BLaER1 (cell line): Measurements from ENCODE around the gene MESD.
A peak's percentile ranks its signal among the peaks of the same experiment; 100 is the strongest.

ENCODE experiments used
- H3K27ac ChIP-seq: shearing (Covaris generic); formaldehyde crosslinking; 2 replicates; pipeline ENCODE4 v1.8.1; 2022
- H3K27me3 ChIP-seq: shearing (Covaris generic); formaldehyde crosslinking; 2 replicates; pipeline ENCODE4 v1.8.1; 2022
- H3K36me3 ChIP-seq: shearing (Covaris generic); formaldehyde crosslinking; 2 replicates; pipeline ENCODE4 v1.8.1; 2022
- H3K4me1 ChIP-seq: shearing (Covaris generic); formaldehyde crosslinking; 2 replicates; pipeline ENCODE4 v1.8.1; 2022
- H3K4me2 ChIP-seq: shearing (Covaris generic); formaldehyde crosslinking; 2 replicates; pipeline ENCODE4 v1.8.1; 2022
- H3K4me3 ChIP-seq: shearing (Covaris generic); formaldehyde crosslinking; 2 replicates; pipeline ENCODE4 v1.8.1; 2022
- H3K9ac ChIP-seq: shearing (Covaris generic); formaldehyde crosslinking; 2 replicates; pipeline ENCODE4 v1.8.1; 2022
- H3K9me3 ChIP-seq: shearing (Covaris generic); formaldehyde crosslinking; 2 replicates; pipeline ENCODE4 v1.8.1; 2022
- H4K20me1 ChIP-seq: shearing (Covaris generic); formaldehyde crosslinking; 2 replicates; pipeline ENCODE4 v1.8.1; 2022
- Cebpa-rat ChIP-seq: shearing (Covaris generic); IDR thresholded peaks from 2 replicates; pipeline ENCODE4 v1.8.1; 2022

MESD gene

GRCh38 chr15:80989518-80990478 is at the start of gene MESD:
Gene MESD (minus strand): TSS chr15:80989819. CDS start chr15:80989791, 28 bp downstream.
- Histone ChIP-seq H3K4me3 (peak within 1 kb of the TSS; percentile 94), H3K4me2 (peak within 1 kb of the TSS; percentile 99), H3K4me1 (peaks cover 60% of the 10 kb centered on the region), H4K20me1 (peaks cover 43% of the 10 kb centered on the region), H3K9me3 (no peaks in the 10 kb centered on the region), H3K36me3 (peaks cover 12% of the 10 kb centered on the region; the same call in 1 of the 2 replicates), H3K27ac (peak within 1 kb of the TSS; percentile 92), H3K9ac (peak within 1 kb of the TSS; percentile 93), H3K27me3 (no peaks in the 10 kb centered on the region)
- TF ChIP-seq Cebpa-rat: no peak

GRCh38 chr15:81038975-81039607 is 49.5 kb upstream of the MESD start:
- H4K20me1 ChIP-seq: no peaks in the 10 kb centered on the region
- H3K27ac ChIP-seq: peak overlapping the region; percentile 41; the same call in 1 of the 2 replicates
- H3K4me3 ChIP-seq: no peak overlapping the region
- H3K4me1 ChIP-seq: peaks cover 10% of the 10 kb centered on the region
- H3K9me3 ChIP-seq: no peaks in the 10 kb centered on the region
- H3K4me2 ChIP-seq: peak overlapping the region; percentile 55
- no peak for TF ChIP-seq Cebpa-rat
- H3K36me3 ChIP-seq: no peaks in the 10 kb centered on the region
- H3K9ac ChIP-seq: no peak overlapping the region
- no peaks in the 10 kb centered on the region for H3K27me3 ChIP-seq

DNA sequence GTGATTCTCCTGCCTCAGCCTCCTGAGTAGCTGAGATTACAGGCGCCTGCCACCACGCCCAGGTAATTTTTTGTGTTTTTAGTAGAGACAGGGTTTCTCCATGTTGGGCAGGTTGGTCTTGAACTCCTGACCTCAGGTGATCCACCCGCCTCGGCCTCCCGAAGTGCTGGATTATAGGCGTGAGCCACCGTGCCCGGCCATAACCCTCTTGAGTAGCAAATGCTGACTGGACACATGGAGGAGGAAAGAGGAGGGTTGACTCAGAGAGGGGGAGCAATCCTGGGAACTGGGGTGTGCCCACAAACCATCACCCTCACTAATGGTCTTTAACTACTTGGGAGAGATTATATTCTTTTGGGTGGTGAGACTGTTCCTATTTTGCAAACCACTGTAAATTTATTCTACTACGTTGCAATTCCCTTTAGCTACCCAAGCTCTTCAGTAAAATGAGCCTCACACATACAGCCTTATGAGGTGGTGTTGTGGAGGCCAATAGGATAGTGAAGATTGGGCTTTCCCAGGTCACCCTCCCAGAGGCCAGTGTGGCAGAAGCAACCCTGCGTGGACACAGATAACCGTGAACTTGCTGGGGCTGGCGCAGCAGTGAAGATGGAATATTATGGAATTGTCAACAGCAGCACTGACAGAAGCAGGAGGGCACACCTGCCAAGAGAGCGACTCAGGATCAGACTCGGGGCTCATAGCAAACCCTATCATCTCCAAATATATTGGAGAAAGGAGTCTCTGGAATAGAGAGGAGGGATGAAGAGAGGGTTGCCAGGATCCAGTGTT is 48.5 kb upstream of the MESD start:
- no peak overlapping the region for H3K4me3 ChIP-seq
- no peaks in the 10 kb centered on the region for H3K36me3 ChIP-seq
- TF ChIP-seq Cebpa-rat: no peak
- H3K9ac ChIP-seq: no peak overlapping the region
- H3K27ac ChIP-seq: no peak overlapping the region
- no peak overlapping the region for H3K4me2 ChIP-seq
- H3K4me1 ChIP-seq: peaks cover 10% of the 10 kb centered on the region
- H3K27me3 ChIP-seq: no peaks in the 10 kb centered on the region
- no peaks in the 10 kb centered on the region for H3K9me3 ChIP-seq
- H4K20me1 ChIP-seq: no peaks in the 10 kb centered on the region

- Histone ChIP-seq H3K9ac (no peak overlapping the region), H3K9me3 (no peaks in the 10 kb centered on the region), H3K27ac (no peak overlapping the region), H4K20me1 (no peaks in the 10 kb centered on the region), H3K36me3 (no peaks in the 10 kb centered on the region), H3K4me2 (no peak overlapping the region), H3K27me3 (no peaks in the 10 kb centered on the region), H3K4me1 (no peaks in the 10 kb centered on the region), H3K4me3 (no peak overlapping the region)
- no peak for TF ChIP-seq Cebpa-rat
These were observed 43.9 kb upstream of the MESD start for GRCh38 chr15:81033508-81033907.

DNA sequence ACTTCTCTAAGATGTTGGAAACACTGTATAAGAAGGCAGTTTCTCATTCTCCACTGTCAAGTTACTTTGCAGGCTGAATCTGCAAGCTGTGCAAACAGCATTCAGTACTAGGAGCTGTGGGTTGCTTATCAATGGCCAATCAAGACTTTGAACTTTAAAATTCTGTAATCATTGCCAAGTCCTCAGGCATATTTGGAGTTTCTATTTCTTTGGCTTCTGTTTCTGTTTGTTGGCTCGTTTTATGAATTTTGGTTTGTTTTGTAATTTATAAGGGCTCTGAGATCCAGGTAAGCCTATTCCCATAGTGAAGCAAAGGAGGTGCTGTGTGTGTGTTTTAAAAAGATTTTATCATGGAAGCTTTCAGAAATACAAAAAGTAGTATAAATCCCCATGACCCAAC is 43.2 kb upstream of the MESD start:
- Histone ChIP-seq H3K4me3 (no peak overlapping the region), H3K4me1 (no peaks in the 10 kb centered on the region), H3K36me3 (no peaks in the 10 kb centered on the region), H3K4me2 (no peak overlapping the region), H4K20me1 (no peaks in the 10 kb centered on the region), H3K9me3 (no peaks in the 10 kb centered on the region), H3K27ac (no peak overlapping the region), H3K9ac (no peak overlapping the region), H3K27me3 (no peaks in the 10 kb centered on the region)
- TF ChIP-seq Cebpa-rat: no peak

- no peak for TF ChIP-seq Cebpa-rat
- Histone ChIP-seq H4K20me1 (no peaks in the 10 kb centered on the region), H3K9me3 (no peaks in the 10 kb centered on the region), H3K27ac (no peak overlapping the region), H3K4me3 (no peak overlapping the region), H3K36me3 (no peaks in the 10 kb centered on the region), H3K9ac (no peak overlapping the region), H3K4me2 (no peak overlapping the region), H3K27me3 (no peaks in the 10 kb centered on the region), H3K4me1 (no peaks in the 10 kb centered on the region)
These were observed 42.7 kb upstream of the MESD start for GRCh38 chr15:81032355-81032754.

DNA sequence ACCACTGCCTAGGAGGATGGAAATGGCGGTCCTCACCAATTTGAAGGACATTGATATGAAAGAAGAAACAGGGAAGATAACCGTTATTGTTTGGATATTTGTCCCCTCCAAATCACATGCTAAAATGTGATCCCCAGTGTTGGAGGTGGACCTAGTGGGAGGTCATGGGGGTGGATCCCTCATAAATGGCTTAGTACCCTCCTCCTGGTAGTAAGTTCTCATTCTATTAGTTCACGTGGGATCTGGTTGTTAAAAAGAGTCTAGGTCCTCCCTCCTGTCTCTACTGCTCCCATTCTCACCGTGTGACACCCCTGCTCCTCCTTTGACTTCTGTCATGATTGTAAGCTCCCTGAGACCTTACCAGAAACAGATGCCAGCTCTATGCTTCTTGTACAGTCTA is 41.6 kb upstream of the MESD start:
- no peak for TF ChIP-seq Cebpa-rat

GRCh38 chr15:81030301-81030750 is 40.7 kb upstream of the MESD start:
- Histone ChIP-seq H3K27ac (no peak overlapping the region), H3K4me2 (no peak overlapping the region), H3K4me3 (no peak overlapping the region), H3K9me3 (no peaks in the 10 kb centered on the region), H3K9ac (no peak overlapping the region), H3K4me1 (no peaks in the 10 kb centered on the region), H3K27me3 (no peaks in the 10 kb centered on the region), H3K36me3 (no peaks in the 10 kb centered on the region), H4K20me1 (no peaks in the 10 kb centered on the region)
- TF ChIP-seq Cebpa-rat: no peak

More for the DNA sequence above, 41.6 kb upstream of the MESD start:
- no peaks in the 10 kb centered on the region for H3K27me3 ChIP-seq
- no peaks in the 10 kb centered on the region for H4K20me1 ChIP-seq
- H3K4me3 ChIP-seq: no peak overlapping the region
- H3K9me3 ChIP-seq: no peaks in the 10 kb centered on the region
- no peaks in the 10 kb centered on the region for H3K36me3 ChIP-seq
- H3K9ac ChIP-seq: no peak overlapping the region
- H3K4me2 ChIP-seq: no peak overlapping the region
- H3K27ac ChIP-seq: no peak overlapping the region
- H3K4me1 ChIP-seq: no peaks in the 10 kb centered on the region

DNA sequence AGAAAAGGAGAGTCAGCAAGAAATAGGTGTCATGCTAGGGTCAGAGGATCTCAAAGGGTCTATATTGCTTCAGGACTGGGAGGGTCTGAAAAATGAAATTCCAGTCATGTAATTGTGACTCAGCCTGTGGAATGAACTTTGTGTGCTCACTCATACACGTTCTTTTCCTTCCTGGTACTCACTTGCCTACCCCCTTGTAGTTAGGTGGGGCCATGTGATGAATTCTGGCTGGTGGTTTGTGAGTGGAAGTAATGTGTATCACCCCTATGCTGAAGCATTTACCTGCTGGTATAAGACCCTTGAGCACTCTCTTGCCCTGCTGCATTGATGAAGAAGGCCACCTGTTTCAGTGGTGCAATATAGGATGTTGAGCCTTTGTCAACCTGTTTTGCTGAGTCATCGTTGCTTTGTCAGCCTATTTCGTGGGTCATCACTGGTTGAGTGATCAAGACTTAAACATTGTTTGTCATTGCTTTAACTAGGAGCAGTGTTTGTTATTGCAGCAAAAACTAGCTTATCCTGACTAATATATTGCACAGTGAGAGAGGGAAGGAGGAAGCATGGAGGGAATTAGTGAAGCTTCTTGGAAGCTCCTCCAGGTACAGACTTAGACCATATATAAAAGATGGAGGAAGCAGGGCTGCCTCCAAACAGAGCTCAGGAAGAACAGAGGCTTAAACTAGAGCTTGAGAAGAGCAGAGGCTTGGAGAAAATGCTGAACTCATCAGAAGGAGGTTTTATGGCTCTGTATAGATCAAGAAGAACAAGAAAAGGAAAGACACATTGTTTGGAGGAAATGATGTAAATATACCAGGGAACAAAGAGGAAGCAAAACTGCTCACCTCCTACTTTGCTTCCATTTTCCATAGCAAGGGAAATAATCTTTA is 40.0 kb upstream of the MESD start:
- no peaks in the 10 kb centered on the region for H4K20me1 ChIP-seq
- no peaks in the 10 kb centered on the region for H3K27me3 ChIP-seq
- H3K9me3 ChIP-seq: no peaks in the 10 kb centered on the region
- no peak overlapping the region for H3K4me3 ChIP-seq
- H3K36me3 ChIP-seq: no peaks in the 10 kb centered on the region
- no peak overlapping the region for H3K9ac ChIP-seq
- no peak overlapping the region for H3K4me2 ChIP-seq
- TF ChIP-seq Cebpa-rat: no peak
- no peaks in the 10 kb centered on the region for H3K4me1 ChIP-seq
- no peak overlapping the region for H3K27ac ChIP-seq
